ENCODE measurements around the gene IL1RN. TPM values are rescaled to one million over a fixed set of nuclear protein-coding genes. Genes with fewer than 3 reads are reported as not detected.

The IL1RN gene
- total and polyA plus RNA-seq, 2 of the 8 experiments (the other 6 are each of a cell fraction or from before 2014, with no cell fraction given) = not detected

GRCh38 chr2:113113807-113114206 is 13.6 kb upstream of the IL1RN start:
- FAIRE-seq (no peak), DNase-seq (ENCODE audit: low read depth in 1 of 2, low spot score in 2 of 2) (peak in 1 of 2 experiments; percentile 13)
- no peaks in the 10 kb centered on the region for H3K23me2 ChIP-seq (ENCODE audit: low read depth, low read length)
- H3K4me3 ChIP-seq (ENCODE audit: extremely low read depth in 1 of 4, insufficient read depth in 2 of 4, low read depth in 3 of 4, low read length in 4 of 4) = no peak overlapping the region
- H3K9me3 ChIP-seq (ENCODE audit: insufficient read depth in 2 of 2, low read depth in 1 of 2, low read length in 1 of 2) = no peaks in the 10 kb centered on the region
- H3K56ac ChIP-seq (replicated peaks; ENCODE audit: insufficient read length, low read depth, low read length) = no peak overlapping the region
- no peak overlapping the region for H4K8ac ChIP-seq (ENCODE audit: extremely low read depth, insufficient read depth, low read length)
- no peak overlapping the region for H2BK15ac ChIP-seq (ENCODE audit: low read length)
- no peak overlapping the region for H4K91ac ChIP-seq (replicated peaks; ENCODE audit: insufficient read length, low read length)
- no peak overlapping the region for H2AK5ac ChIP-seq (ENCODE audit: low read depth, low read length)
- no peaks in the 10 kb centered on the region for H3K79me1 ChIP-seq (ENCODE audit: low read depth, low read length)
- no peak overlapping the region for H3K4me2 ChIP-seq (ENCODE audit: insufficient read depth in 1 of 2, low read depth in 2 of 2, low read length in 2 of 2)
- ChIA-PET CTCF (ENCODE audit: partially characterized antibody) (interaction anchor here (0.6 to 10.3 kb wide), 4 partner anchors 24 to 126 kb away, joined by 3 to 71 read pairs (median 6); no protein-coding TSS in a partner anchor), POLR2A (ENCODE audit: partially characterized antibody) (no interaction called here)
- no peak overlapping the region for H3K18ac ChIP-seq (ENCODE audit: extremely low read depth, low read length)
- no peak overlapping the region for H2BK20ac ChIP-seq (ENCODE audit: low read length)
- 82% methylated on average over 3 of the region's 3 CpGs; no CpG with 5 or more reads in 1 of the 2 experiments for WGBS, 2 experiments (ENCODE audit: extremely low coverage in 1 of 2, insufficient coverage in 1 of 2, insufficient read length in 1 of 2, insufficient replicate concordance in 2 of 2, low coverage in 1 of 2, low lambda C conversion rate in 2 of 2, missing lambda C conversion rate in 1 of 2)
- H3K14ac ChIP-seq (ENCODE audit: insufficient read length) = no peak overlapping the region
- no peak overlapping the region for H4K5ac ChIP-seq (ENCODE audit: insufficient read length, low read depth, low read length)
- H2AFZ ChIP-seq (ENCODE audit: low read length) = no peak overlapping the region
- H3K79me2 ChIP-seq (ENCODE audit: control insufficient read depth in 1 of 2, insufficient read depth in 2 of 2, low read length in 2 of 2) = no peaks in the 10 kb centered on the region
- no peak overlapping the region for H3K27ac ChIP-seq (ENCODE audit: low read depth, low read length)
- no peak overlapping the region for H3K9ac ChIP-seq (replicated peaks in 1 of 4; ENCODE audit: extremely low read depth in 1 of 4, low read depth in 3 of 4, low read length in 3 of 4)
- no peak overlapping the region for H3K4ac ChIP-seq (replicated peaks; ENCODE audit: insufficient read length, low read depth, low read length)
- no peaks in the 10 kb centered on the region for H3K27me3 ChIP-seq (replicated peaks in 1 of 4; ENCODE audit: control insufficient read depth in 3 of 4, extremely low read depth in 1 of 4, insufficient read depth in 3 of 4, low read length in 3 of 4)
- no peak overlapping the region for H2BK5ac ChIP-seq (ENCODE audit: low read depth, low read length)
- H3K4me1 ChIP-seq (replicated peaks in 1 of 4; ENCODE audit: control insufficient read depth in 3 of 4, insufficient read depth in 4 of 4, low read length in 3 of 4) = peaks cover 0 to 4% (median 0%) of the 10 kb centered on the region in 4 experiments; a peak in 1 of 7 replicates
- H2BK120ac ChIP-seq (replicated peaks; ENCODE audit: low read depth, low read length) = no peak overlapping the region
- no peaks in the 10 kb centered on the region for H3K36me3 ChIP-seq (ENCODE audit: control insufficient read depth in 2 of 4, insufficient read depth in 4 of 4, low read length in 3 of 4)
- no peak overlapping the region for H2BK12ac ChIP-seq (ENCODE audit: low read depth, low read length)
- no peaks in the 10 kb centered on the region for H4K20me1 ChIP-seq (replicated peaks in 1 of 2; ENCODE audit: control insufficient read depth in 1 of 2, insufficient read depth in 2 of 2, low read length in 2 of 2)
- TF ChIP-seq EZH2 (IDR thresholded peaks at IDR 0.05; ENCODE audit: low read depth, low read length, severe bottlenecking) (no peak), NRF1 (IDR thresholded peaks at IDR 0.05; ENCODE audit: low read depth, low read length) (no peak), CTBP2 (IDR thresholded peaks at IDR 0.05; ENCODE audit: borderline replicate concordance, insufficient read depth, insufficient read length, low read length) (no peak), JUND (IDR thresholded peaks at IDR 0.05; ENCODE audit: low read length) (no peak)
- no peak overlapping the region for H3K23ac ChIP-seq (ENCODE audit: insufficient read length)

Data from H1 (cell line).